Stimulated activated naive CD4-positive, alpha-beta T cell (primary cell): ENCODE measurements around the gene METTL24.

Experiments
- DNase-seq, 6 experiments: peaks; one replicate each; lab custom pipeline; 2025; lab: John Stamatoyannopoulos, UW

METTL24 gene

DNA sequence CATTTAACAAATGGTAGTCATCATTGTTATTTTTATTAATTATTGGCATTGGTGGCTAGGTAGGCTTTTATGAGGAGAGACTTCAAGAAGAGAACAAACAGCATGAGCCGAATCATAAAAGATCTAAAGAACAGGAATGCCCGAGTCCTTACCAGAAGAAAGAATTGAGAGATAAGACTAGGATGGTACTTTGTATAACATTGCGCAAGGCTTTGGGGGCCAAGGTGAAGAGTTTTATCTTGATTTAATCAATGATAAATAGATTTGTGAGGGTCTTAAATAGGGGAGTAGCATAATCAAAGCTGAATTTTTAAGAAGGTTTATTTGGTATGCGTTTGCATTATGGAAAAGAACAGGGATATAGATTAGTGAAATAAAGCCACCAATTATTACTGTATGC lies 162.5 kb downstream of the METTL24 start:
- no peak for DNase-seq
